ENCODE results near the gene GAREM2.

GAREM2 gene

DNA sequence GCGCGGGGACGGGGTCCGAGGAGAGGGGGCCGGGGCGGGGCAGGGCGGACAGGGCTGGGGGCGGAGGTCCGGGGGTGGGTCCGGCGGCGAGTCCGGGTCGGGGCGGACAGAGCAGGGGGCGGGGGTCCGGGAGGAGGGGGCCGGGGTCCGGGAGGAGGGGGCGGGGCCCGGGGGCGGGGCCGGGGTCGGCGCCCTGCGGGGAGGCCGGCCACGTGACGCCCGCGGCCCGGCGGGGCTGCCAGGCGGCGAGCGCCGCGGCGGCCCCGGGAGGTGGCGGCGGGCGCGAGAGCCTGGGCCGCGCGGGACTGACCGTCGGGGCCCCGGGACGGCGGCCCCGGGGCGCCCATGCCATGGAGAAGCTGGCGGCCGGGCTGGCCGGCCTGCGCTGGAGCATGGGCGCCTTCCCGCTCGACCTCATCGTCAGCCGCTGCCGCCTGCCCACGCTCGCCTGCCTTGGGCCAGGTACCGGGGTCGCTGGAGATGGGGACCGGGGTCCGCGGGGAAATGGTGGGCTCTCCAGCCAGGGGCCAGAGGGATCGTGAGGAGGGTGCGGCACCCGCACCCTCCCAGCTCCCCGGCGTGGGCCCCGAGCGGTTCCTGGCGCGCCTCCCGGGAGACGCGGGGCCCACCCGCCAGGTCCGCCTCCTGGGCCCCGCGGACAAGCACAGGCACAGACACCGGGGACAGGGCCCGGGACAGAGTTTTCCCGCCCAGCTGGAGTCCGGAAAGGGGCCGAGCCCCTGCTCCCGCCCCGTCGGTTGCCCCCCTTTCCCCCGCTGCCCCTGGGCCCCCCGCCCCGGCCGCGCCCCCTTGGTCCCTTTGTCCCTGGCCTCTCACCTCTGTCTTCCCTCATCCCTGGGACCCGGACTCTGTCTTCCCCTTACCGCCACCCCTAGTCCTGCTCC, at the start of gene GAREM2:
TSS of gene GAREM2 (plus strand) at position 218 of the 905 bp plus-strand sequence. CDS start at position 351, 133 bp downstream.
- DNase-seq, result no peak

DNA sequence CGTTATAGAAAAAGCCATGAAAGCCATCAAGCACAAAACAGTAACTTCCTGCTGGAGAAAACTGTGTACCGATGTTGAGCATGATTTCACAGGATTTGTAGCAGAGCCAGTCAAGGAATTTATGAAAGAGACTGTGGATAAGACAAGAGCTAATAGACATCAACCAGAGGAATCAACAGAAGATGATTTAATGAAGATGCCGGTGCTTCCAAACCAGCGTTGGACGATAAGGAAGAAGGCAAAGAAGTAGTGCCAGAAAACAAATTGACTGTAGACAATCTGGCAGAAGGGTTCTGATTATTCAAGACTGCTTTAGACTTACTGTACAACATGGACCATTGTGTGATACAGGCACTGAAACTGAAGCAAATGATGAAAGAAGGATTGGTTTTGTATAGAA, 49.5 kb upstream of the GAREM2 start:
- no peak for DNase-seq

DNA sequence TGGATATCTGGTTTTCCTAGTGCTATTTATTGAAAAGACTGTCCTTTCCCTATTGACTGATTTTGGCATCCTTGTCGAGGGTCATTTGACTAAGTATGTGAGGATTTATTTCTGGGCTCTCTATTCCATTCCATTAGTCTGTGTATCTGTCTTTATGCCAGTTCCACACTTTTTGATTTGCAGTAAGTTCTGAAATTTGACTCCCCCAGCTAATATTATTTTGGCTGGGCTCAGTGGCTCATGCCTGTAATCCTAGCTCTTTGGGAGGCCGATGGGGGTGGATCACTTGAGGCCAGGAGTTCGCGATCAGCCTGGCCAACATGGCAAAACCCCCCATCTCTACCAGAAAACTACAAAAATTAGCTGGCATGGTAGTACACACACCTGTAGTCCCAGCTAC, 46.8 kb upstream of the GAREM2 start:
- no peak for DNase-seq

DNA sequence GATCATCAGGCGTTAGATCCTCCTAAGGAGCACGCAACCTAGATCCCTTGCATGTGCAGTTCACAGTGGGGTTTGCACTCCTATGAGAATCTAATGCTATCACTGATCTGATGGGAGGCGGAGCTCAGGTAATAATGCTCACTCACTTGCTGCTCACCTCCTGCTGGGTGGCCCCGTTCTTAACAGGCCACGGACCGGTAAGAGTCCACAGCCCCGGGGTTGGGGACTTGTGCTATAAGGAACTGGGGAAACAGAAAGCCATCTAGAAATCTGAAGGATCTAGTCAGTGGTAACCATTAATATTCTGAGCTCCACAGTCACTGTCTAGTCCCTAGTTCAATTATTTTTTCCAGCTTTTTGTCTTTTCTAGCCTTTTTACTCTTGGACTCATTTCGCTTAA, 44.7 kb upstream of the GAREM2 start:
- no peak for DNase-seq

DNA sequence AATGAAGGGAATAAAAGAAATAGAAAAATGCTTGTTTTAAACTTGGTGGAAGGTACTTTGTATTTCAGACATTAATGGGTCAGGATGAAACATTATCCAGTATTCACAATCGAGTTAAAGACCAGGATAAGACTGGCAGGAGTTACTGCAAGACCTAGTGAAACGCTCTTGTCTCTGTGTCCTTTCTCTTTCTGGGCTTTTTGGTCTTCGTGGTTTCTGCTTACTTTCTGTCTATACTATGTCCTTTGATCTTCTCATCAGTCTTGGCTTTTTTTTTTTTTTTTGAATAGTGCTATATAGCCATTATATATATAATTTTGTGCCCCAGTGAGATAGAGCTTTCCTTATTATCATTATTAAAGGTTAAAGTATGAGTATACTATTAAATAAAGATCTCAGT, 42.1 kb upstream of the GAREM2 start:
- DNase-seq, result no peak

DNA sequence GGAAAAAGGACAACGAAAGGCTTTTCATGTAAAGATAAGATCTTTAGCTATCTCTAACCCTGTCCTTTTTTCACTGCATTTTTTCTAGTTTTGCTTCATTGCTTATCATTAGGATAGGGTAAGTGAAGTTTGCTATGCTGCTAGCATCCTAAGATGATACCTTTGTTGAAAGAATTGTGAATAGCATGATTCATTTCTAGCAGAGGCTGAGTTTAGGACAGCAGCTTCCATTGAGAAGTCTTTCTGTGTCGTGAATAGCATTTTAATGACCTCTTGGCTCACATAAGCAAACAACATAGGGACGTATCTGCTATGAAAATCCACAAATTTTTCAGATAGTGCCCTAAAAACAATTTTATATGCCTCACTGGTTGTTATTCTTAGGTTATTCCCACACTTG, 36.4 kb upstream of the GAREM2 start:
- DNase-seq, result no peak

DNA sequence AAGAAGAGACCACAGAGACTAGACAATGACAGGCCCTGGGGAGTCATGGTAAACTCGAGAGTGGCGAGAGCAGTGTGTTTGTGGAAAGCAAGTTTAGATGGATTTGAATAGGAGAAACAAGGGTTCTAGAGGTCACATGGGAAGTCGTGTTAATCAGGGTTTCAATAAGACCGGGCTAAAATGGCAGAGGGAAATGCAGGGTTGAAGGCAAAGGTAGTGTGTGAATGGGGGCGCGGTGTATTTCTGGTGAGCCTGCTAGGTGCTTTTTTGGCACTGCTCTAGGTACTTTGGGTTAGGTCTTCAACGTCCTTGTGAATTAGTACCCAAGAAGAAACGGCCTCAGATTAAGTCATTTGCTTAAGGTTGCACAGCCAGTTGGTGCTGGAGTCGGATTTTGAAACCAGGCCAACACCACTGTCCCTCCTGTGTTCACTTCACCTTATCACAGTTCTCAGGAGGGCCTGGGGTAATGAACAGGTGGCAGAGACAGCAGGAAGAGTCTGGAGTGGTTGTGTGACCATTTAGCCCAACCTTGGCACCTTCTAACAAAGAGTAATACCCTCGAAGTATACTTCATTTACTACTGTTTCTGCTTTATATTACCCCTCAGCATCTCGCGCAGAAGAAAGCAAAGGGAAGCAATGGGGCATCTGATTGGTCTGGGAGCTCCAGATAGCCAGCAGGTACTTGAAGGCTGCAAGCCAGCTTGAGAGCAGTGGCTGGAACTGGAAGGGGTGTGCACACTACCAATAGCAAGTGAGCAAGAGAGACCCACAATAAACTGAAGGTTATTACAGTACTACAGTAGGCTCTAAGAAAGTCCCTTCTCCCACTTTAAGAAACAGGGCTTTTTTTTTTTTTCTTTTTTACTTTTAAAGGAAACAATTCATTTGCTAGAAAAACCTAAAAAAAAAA, 33.4 kb upstream of the GAREM2 start:
- DNase-seq, result no peak

DNA sequence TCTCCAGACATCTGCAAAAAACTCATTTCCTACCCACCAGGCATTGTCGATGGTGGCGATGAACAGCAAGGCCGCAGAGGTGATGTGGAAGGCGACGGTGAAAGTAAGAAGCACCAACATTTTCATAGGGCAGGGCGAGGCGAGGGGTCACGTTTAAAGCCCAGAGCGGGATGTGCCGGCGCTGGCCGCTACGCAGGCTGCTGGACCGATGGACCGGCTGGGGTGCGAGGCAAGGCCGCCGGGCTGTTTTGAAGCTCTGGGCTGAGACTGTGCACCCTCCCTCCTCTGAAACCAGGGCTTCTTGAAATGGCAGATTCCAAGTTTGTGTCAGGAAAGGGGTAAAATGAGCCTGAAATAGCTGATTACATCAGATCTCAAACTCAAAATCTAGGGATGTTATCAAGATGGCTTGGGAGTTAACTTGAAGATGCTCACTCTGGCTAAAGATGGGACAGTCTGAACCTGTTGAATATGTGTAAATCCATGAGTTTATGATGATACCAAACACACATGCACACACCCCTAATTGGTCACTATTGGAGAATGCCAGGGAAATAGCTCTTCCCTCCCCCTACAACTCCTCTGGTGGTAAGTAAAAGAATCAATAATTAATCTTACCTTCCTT, 31.6 kb upstream of the GAREM2 start:
- DNase-seq, result no peak

DNA sequence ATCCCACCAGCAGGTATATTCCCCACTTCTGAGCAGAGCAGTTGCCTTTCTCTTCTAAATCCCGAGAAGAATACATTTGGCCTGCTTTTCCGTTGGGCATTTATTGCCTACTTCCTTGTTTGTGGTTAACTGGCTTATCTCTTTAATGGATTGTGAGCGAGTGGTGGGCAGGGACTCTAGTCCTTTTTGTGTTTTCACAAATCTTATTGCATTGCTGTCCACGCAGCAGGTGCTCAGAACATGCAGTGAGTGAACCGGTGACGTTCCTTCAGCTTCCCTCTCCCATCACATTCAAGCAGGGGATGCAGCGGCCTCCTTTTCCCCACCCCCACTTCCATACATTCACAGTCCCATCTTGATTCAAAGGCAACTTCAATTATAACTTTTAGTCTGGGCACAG, 28.9 kb upstream of the GAREM2 start:
- DNase-seq, result peak; percentile 5

DNA sequence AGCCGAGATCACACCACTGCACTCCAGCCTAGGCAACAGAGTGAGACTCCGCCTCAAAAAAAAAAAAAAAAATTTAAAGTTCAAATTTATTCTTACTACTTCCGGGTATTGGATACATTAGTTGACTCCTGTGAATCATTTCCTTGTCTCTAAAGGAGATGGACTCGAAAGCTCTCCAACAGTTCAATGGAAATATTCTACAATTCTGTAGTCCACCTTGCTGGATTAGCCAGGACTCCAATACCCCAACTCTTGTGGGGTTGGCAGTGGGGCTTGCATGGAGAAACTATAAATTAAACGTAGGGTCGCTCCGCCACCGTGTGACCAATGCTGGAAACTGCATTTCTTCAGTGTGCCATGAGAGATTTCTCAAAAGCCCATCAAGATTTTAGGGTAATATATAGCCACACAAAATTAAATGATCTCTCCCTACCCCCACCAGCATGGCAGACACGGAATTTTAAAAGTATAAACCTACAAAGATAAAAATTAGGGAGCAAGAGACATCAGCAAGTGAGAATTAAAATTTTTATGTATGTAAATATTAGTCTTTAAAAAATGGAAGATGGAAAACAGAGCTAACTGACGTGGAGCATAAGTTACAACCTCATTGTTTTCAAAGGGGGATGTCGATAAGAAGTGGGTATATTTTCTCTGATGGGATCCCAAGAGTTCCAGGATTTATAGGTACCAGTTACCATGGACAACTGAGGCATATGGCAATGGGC, 27.8 kb upstream of the GAREM2 start:
- peak; percentile 40 for DNase-seq

DNA sequence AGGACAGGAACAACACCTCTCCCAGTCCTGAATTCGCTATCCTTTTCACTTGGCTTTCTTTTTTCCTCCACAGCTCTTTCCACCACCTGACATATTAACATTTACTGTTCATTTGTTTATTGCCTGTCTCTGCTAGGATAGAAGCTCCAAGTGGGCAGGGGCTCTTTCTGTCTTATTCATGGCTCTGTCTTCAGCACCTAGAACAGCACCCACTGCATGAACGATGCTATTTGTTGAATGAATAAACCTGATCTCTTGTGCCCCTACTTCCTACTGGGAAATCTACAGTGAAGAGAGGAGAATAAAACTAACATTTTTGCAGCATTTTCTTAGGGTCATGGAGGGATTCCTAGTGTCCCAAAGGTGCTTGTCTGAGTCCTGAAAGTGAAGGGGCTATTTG, 24.4 kb upstream of the GAREM2 start:
- no peak for DNase-seq

DNA sequence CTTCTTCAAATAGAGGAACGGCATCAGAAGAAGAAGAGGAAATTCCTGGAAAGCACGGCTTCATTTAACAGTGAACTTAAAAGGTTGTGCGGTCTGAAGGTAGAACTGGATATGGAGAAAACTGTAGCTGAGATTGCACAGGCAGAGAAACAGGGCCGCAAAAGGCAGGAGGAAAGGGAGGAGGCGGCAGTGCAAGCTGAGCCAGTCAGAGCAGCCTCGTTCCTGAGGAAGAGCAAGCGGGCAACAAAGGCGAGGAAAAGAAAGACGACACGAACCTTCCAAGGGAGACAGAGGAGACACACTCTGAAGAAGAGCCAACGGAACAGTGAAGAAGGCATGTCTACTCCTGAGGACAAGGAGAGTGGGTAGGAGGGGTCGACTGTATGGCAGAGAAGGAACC, 22.6 kb upstream of the GAREM2 start:
- no peak for DNase-seq

DNA sequence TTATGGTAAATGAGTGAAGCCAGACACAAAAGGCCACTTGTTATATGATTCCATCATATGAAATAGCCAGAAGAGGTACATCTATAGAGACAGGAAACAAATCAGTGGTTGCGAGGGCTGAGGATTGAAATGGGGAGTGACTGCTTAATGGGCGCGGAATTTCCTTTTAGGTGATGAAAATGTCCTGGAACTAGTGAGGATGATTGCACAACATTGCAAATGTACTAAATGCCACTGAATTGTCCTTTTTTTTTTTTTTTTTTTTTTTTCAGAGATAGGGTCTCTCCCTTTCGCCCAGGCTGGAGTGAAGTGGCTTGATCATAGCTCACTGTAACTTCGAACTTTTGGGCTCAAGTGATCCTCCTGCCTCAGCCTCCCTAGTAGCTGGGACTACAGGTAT, 15.3 kb upstream of the GAREM2 start:
- no peak for DNase-seq

DNA sequence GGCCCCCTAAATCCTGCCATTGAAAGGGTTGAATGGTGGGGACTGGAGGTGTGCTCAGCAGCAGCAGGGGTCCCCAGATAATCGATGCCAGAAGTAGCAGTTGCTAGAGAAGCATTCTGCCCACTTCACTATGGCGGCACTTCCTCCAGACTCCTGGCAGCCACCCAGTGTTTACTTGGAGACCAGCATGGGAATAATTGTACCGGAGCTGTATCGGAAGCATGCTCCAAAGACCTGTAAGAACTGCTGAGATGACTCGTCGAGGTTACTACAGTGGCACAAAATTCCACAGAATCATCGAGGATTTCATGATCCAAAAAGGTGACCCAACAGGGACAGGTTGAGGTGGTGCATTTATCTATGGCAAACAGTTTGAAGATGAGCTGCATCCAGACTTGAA, 11.0 kb upstream of the GAREM2 start:
- no peak for DNase-seq

DNA sequence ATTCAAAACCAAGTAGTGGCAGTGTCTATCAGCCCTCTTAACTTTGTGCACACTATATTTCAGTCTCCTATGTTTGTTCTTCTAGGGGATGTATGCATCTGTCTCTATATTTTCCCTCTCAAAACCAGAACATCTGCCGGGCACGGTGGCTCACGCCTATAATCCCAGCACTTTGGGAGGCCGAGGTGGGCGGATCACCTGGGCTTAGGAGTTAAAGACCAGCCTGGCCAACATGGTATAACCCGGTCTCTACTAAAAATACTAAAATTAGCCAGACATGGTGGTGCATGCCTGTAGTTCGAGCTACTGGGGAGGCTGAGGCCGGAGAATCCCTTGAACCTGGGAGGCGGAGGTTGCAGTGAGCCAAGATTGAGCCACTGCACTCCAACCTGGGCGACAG, 9.9 kb upstream of the GAREM2 start:
- DNase-seq, result no peak

DNA sequence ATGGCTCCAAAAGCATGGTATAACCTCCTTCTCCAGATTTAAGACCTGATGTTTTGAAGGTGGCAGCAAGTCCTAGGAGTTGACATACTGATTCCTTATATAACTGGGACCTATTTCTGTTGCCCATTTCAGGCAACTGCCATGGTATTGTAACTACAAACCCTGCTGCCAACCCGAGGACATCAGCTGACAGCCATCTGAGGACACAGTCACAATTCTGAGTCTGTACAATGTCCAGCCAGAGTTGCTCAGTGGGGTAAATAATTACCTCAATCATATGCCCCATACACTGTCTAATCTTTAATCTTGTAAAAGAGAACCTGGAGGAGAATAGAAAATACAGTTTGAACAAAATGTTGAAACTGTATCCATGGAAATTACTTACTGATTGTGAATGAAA, 8.7 kb upstream of the GAREM2 start:
- no peak for DNase-seq

DNA sequence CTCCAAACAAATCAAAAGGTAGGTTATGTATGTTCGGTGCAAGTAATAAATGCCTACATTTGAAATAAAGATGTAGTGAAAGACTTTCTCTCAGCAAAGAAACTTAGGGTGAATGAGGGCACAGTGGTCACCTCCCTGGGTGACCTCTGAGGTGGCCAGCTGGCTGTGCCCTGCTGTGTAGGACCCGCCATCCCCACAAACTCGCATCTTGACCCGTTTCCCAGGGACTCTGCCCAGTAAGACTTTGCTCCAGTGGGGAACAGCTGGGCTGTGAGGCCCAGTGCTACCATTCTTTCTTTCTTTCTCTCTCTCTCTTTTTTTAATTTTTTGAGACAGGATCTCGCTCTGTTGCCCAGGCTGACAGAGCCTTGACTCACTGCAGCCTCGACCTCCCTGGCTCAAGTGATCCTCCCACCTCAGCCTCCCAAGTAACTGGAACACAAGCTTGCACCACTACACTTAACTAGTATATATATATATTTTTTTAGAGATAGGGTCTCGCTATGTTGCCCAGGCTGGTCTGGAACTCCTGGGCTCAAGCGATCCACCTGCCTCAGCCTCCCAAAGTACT, 8.2 kb upstream of the GAREM2 start:
- DNase-seq, result no peak

DNA sequence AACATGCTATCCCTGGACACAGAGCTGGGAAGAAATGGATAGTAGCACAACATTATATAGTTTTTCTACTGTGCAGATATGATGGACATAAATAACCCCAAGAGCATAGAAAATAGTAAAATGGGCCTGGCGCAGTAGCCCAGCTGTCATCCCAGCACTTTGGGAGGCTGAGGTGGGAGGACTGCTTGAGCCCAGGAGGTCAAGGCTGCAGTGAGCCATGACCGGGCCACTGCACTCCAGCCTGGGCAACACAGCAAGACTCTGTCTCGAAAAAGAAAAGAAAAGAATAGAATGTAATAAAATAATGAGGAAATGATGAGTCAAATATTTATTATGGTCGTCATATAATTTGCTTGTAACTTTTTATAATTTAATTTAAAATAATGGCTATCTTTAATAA, 7.5 kb upstream of the GAREM2 start:
- no peak for DNase-seq

DNA sequence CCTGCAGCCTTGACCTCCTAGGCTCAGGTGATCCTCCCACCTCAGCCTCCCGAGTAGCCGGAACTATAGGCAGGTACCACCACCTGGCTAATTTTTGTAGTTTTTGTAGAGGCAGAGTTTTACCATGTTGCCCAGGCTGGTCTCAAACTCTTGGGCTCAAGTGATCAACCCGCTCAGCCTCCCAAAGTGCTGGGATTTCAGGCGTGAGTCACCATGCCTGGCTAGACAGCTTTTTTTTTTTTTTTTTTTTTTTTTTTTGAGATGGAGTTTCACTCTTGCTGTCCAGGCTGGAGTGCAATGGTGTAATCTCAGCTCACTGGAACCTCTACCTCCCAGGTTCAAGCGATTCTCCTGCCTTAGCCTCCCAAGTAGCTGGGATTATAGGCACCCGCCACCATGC, 6.3 kb upstream of the GAREM2 start:
- peak; percentile 17 for DNase-seq

DNA sequence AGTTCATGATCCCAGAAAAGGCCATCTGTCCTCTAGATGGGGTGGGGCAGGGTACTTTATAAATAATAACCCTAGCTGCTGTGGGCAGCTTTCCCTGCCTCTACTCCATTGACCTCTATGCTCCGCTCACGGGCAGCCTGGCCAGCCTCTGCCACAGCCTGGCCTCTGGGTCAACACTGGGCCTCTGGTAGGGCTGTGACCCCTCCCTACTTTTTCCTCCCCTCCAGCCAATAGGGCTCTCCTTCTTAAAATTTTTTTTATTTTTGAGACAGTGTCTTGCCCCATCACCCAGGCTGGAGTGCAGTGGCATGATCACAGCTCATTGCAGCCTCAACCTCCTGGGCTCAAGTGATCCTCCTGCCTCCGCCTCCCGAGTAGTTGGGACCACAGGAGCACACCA, 4.1 kb upstream of the GAREM2 start:
- no peak for DNase-seq

DNA sequence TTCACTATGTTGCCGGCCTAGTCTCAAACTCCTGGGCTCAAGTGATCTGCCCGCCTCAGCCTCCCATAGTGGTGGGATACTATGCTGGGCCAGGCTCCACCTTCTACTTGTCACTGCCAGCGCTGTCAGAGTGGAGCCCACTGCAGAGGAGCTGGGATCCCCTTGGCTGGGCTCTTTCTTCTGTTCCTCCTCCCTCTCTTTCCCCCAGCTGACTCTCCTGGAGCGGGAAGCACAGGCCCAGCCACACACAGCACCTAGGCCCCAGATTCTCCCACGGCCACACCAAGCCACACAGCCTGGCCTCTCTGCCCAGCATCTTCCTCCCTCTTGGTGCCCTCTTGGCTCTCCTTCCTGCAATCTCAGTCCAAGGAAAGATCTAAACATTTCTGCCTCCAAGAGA, 3.7 kb upstream of the GAREM2 start:
- DNase-seq, result no peak

DNA sequence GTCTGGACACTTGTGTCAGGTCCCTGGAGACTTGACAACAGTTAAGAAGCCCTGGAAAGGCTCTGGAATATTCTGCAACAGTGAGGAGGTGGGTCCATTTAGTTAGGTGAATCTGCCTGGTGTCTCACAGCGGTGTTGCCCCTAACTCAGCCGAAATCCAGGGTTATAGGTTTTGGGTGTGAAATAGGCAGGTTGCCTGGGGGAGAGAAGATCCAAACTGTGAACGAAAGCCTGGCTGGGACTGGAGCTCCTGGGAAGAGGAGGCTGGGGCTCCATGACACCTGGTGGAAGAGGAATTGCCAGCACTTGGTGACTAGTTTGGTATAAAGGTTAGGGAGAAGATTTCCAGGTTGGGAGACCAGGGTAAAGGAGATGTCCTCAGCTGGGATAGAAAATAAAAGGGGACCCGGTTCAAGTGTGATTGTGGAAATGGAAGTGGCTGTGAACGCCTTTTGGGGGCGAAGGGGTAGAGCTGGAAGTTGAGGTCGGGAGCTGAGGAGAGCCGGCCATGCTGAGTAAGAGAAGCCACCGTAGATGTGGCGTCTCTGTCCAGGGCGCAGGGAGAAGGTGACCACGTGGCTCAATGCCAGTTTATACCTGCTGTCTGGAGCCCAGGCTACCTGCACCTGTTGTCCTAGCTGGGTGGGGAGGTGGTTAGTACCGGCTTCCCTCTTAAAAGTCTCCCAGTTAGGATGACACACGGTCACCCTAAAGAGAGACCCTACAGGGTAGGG, 3.0 kb upstream of the GAREM2 start:
- DNase-seq, result no peak

Measured in inflammatory macrophage treated with lipopolysaccharide for 4 hours (primary cell).